OCI-LY7 (cell line): Measurements from ENCODE around the gene N4BP2.

Experiments used
- CTCF ChIP-seq: fragments of 200-600 bp; sonication (generic); conservative IDR thresholded peaks from 2 replicates; pipeline ENCODE4 v1.5.1; 2014; ENCODE audit warnings: mild to moderate bottlenecking, antibody characterized with exemption, low read length, moderate library complexity, mixed read lengths
- EZH2phosphoT487 ChIP-seq: fragments of 200-600 bp; sonication (generic); IDR thresholded peaks from 2 replicates; pipeline ENCODE4 v1.6.1; 2018; ENCODE audit warnings: low read depth, borderline replicate concordance, mild to moderate bottlenecking, mixed run types, antibody characterized with exemption, low read length, moderate library complexity, mixed read lengths

DNA sequence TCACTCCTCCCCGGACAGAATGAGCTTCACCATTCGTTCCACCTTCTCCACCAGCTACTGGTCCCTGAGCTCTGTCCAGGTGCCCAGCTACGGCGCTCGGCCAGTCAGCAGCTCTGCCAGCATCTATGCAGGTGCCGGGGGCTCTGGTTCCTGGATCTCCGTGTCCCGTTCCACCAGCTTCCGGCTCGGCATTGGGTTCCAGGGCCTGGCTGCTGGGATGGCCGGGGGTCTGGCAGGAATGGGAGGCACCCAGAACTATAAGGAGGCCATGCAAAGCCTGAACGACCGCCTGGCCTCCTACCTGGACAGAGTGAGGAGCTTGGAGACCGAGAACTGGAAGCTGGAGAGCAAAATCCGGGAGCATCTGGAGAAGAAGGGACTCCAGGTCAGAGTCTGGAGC lies 36.4 kb upstream of the N4BP2 start:
- TF ChIP-seq CTCF (no peak), EZH2phosphoT487 (no peak)
